ENCODE measurements around the gene ODF2. TPM values are rescaled to one million over a fixed set of nuclear protein-coding genes. Genes with fewer than 3 reads are reported as not detected.

ODF2 gene
- total RNA-seq, 1 donor from 2014 or later = 45.0 TPM

GRCh38 chr9:128521956-128522355 lies 66.2 kb downstream of the ODF2 start:
- TF ChIP-seq CTCF (IDR thresholded peaks at IDR 0.05; ENCODE audit: unreplicated experiment) = no peak
- Mint-ChIP-seq H3K9me3 (ENCODE audit: low read depth) (peaks cover 4% of the 10 kb centered on the region), H3K4me3 (ENCODE audit: low read depth) (no peak overlapping the region), H3K4me1 (ENCODE audit: low read depth) (no peaks in the 10 kb centered on the region), H3K27me3 (no peaks in the 10 kb centered on the region), H3K36me3 (ENCODE audit: insufficient read depth) (peaks cover 27% of the 10 kb centered on the region), H3K27ac (no peak overlapping the region)
- DNase-seq (ENCODE audit: low spot score, unreplicated experiment) = no peak

- Mint-ChIP-seq H3K4me3 (ENCODE audit: low read depth) (no peak overlapping the region), H3K9me3 (ENCODE audit: low read depth) (peaks cover 4% of the 10 kb centered on the region), H3K27ac (no peak overlapping the region), H3K4me1 (ENCODE audit: low read depth) (no peaks in the 10 kb centered on the region), H3K36me3 (ENCODE audit: insufficient read depth) (peaks cover 15% of the 10 kb centered on the region), H3K27me3 (no peaks in the 10 kb centered on the region)
- no peak for DNase-seq (ENCODE audit: low spot score, unreplicated experiment)
- TF ChIP-seq CTCF (IDR thresholded peaks at IDR 0.05; ENCODE audit: unreplicated experiment) = no peak
Observed at GRCh38 chr9:128523199-128523925, 67.6 kb downstream of the ODF2 start.

- no peak overlapping the region for H3K27ac Mint-ChIP-seq
- H3K4me1 Mint-ChIP-seq (ENCODE audit: low read depth) = no peaks in the 10 kb centered on the region
- peaks cover 8% of the 10 kb centered on the region for H3K36me3 Mint-ChIP-seq (ENCODE audit: insufficient read depth)
- no peaks in the 10 kb centered on the region for H3K9me3 Mint-ChIP-seq (ENCODE audit: low read depth)
- H3K27me3 Mint-ChIP-seq = no peaks in the 10 kb centered on the region
- no peak for DNase-seq (ENCODE audit: low spot score, unreplicated experiment)
- H3K4me3 Mint-ChIP-seq (ENCODE audit: low read depth) = no peak overlapping the region
- no peak for TF ChIP-seq CTCF (IDR thresholded peaks at IDR 0.05; ENCODE audit: unreplicated experiment)
Observed at GRCh38 chr9:128526720-128527119, 70.9 kb downstream of the ODF2 start.

- H3K9me3 Mint-ChIP-seq (ENCODE audit: low read depth) = no peaks in the 10 kb centered on the region
- no peak for DNase-seq (ENCODE audit: low spot score, unreplicated experiment)
- no peak for TF ChIP-seq CTCF (IDR thresholded peaks at IDR 0.05; ENCODE audit: unreplicated experiment)
- H3K27ac Mint-ChIP-seq = no peak overlapping the region
- H3K36me3 Mint-ChIP-seq (ENCODE audit: insufficient read depth) = peaks cover 12% of the 10 kb centered on the region
- no peaks in the 10 kb centered on the region for H3K4me1 Mint-ChIP-seq (ENCODE audit: low read depth)
- H3K27me3 Mint-ChIP-seq = no peaks in the 10 kb centered on the region
- no peak overlapping the region for H3K4me3 Mint-ChIP-seq (ENCODE audit: low read depth)
Observed at GRCh38 chr9:128528445-128529160, 72.8 kb downstream of the ODF2 start.

- H3K9me3 Mint-ChIP-seq (ENCODE audit: low read depth) = no peaks in the 10 kb centered on the region
- DNase-seq (ENCODE audit: low spot score, unreplicated experiment) = no peak
- no peak for TF ChIP-seq CTCF (IDR thresholded peaks at IDR 0.05; ENCODE audit: unreplicated experiment)
- peaks cover 12% of the 10 kb centered on the region for H3K36me3 Mint-ChIP-seq (ENCODE audit: insufficient read depth)
- no peak overlapping the region for H3K4me3 Mint-ChIP-seq (ENCODE audit: low read depth)
- H3K4me1 Mint-ChIP-seq (ENCODE audit: low read depth) = no peaks in the 10 kb centered on the region
- H3K27me3 Mint-ChIP-seq = no peaks in the 10 kb centered on the region
- no peak overlapping the region for H3K27ac Mint-ChIP-seq
Observed at GRCh38 chr9:128529191-128529590, 73.4 kb downstream of the ODF2 start.

Data from progenitor cell of endocrine pancreas (in vitro differentiated cells).